Hepatocyte (in vitro differentiated cells): ENCODE measurements around the gene IL34. TPM values are rescaled to one million over a fixed set of nuclear protein-coding genes. Genes with fewer than 3 reads are reported as not detected.

Source experiments
- DNase-seq: peaks from one replicate; pipeline ENCODE4 v3.0.0-alpha.2; 2016; ENCODE audit warnings: low spot score
- H2AFZ ChIP-seq: fragments of 200-600 bp; sonication (generic); 2 replicates; pipeline ENCODE4 v1.6.0; 2016; ENCODE audit warnings: antibody characterized with exemption, mild to moderate bottlenecking
- H3K27ac ChIP-seq: fragments of 200-600 bp; sonication (generic); 2 replicates; pipeline ENCODE4 v1.5.1; 2016; ENCODE audit warnings: mild to moderate bottlenecking
- H3K27me3 ChIP-seq: fragments of 200-600 bp; sonication (generic); 2 replicates; pipeline ENCODE4 v1.6.1; 2016
- H3K36me3 ChIP-seq: fragments of 200-600 bp; sonication (generic); replicated peaks from 2 replicates; pipeline ENCODE4 v1.5.1; 2016; ENCODE audit warnings: low read depth; ENCODE audit not compliant: insufficient read depth
- H3K4me1 ChIP-seq: fragments of 200-600 bp; sonication (generic); 2 replicates; pipeline ENCODE4 v1.5.1; 2016; ENCODE audit warnings: mild to moderate bottlenecking, moderate library complexity; ENCODE audit not compliant: insufficient read depth
- H3K4me2 ChIP-seq: fragments of 200-600 bp; sonication (generic); 2 replicates; pipeline ENCODE4 v1.6.0; 2016
- H3K4me3 ChIP-seq: fragments of 200-600 bp; sonication (generic); 2 replicates; pipeline ENCODE4 v1.5.1; 2016; ENCODE audit warnings: mild to moderate bottlenecking
- H3K79me2 ChIP-seq: fragments of 200-600 bp; sonication (generic); 2 replicates; pipeline ENCODE4 v1.6.0; 2017; ENCODE audit warnings: mild to moderate bottlenecking
- H3K9me2 ChIP-seq: fragments of 200-600 bp; sonication (generic); replicated peaks from 2 replicates; pipeline ENCODE4 v1.6.0; 2017; ENCODE audit warnings: mild to moderate bottlenecking; ENCODE audit not compliant: insufficient read depth
- H3K9me3 ChIP-seq: fragments of 200-600 bp; sonication (generic); 2 replicates; pipeline ENCODE4 v1.5.1; 2016; ENCODE audit warnings: low read depth, mild to moderate bottlenecking
- H4K20me1 ChIP-seq: fragments of 200-600 bp; sonication (generic); 2 replicates; pipeline ENCODE4 v1.6.0; 2016; ENCODE audit warnings: mild to moderate bottlenecking; ENCODE audit not compliant: insufficient read depth, poor library complexity, severe bottlenecking
- EZH2 ChIP-seq: fragments of 200-600 bp; sonication (generic); IDR thresholded peaks from 2 replicates; pipeline ENCODE4 v1.6.1; 2016; ENCODE audit warnings: antibody characterized with exemption, mild to moderate bottlenecking, borderline replicate concordance
- EZH2phosphoT487 ChIP-seq: fragments of 200-600 bp; sonication (generic); IDR thresholded peaks from one replicate; pipeline ENCODE4 v1.6.1; 2018; ENCODE audit warnings: antibody characterized with exemption, mild to moderate bottlenecking, low read depth, moderate library complexity; ENCODE audit not compliant: unreplicated experiment, severe bottlenecking
- WGBS: methylation state at CpG from one replicate; pipeline ENCODE4 v1.1.6; 2016; ENCODE audit warnings: low lambda C conversion rate; ENCODE audit errors: missing lambda C conversion rate; 5-methylcytosine and 5-hydroxymethylcytosine counted together
- polyA plus RNA-seq: library from polyadenylated mRNA; unstranded; fragments of >200 nt; fragmentation: Nextera tagmentation; extraction: Ambion mirVana; gene quantifications from 2 replicates; pipeline ENCODE4 v1.2.1, GENCODE V29; 2016
- total RNA-seq: library from RNA; depleted of rRNA; stranded (reverse); fragments of >200 nt; gene quantifications from 2 replicates; pipeline ENCODE4 v1.2.3, GENCODE V29; 2014
- TF ChIP-seq, protein P1 (sequence below): fragments of 200-600 bp; sonication (generic); IDR thresholded peaks from 2 replicates; pipeline ENCODE4 v1.5.1; 2016; ENCODE audit warnings: antibody characterized with exemption, mild to moderate bottlenecking; ENCODE audit not compliant: poor library complexity

IL34 gene
- total and polyA plus RNA-seq, 2 experiments from 2014 or later: 0.48 to 2.2 TPM

DNA sequence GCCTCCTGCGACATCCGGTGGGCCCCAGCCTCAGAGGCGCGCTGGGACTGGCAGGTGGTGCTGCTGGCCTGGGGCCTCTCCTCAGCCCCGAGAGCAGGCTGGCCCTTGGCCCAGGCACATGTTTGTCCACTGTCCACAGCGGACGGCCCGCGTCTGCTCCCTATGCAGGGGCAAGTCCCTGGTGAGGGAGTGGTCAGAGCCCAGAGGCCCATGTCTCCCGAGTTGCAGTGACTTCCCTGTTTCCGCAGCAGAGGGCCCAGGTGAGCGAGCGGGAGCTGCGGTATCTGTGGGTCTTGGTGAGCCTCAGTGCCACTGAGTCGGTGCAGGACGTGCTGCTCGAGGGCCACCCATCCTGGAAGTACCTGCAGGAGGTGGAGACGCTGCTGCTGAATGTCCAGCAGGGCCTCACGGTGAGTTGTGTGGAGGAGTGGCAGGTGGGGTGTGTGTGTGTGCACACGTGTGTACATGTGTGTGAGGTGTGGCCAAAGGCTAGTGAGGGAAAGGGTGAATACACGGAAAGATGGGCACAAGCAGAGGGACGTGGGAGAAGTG, 10.4 kb downstream of the IL34 start:
- Histone ChIP-seq H2AFZ (no peak overlapping the region), H3K27me3 (no peaks in the 10 kb centered on the region), H3K4me3 (no peak overlapping the region), H4K20me1 (no peaks in the 10 kb centered on the region), H3K27ac (no peak overlapping the region), H3K4me1 (no peaks in the 10 kb centered on the region), H3K79me2 (no peaks in the 10 kb centered on the region), H3K9me3 (no peaks in the 10 kb centered on the region), H3K4me2 (no peak overlapping the region), H3K36me3 (no peaks in the 10 kb centered on the region), H3K9me2 (no peaks in the 10 kb centered on the region)
- DNase-seq: no peak
- TF ChIP-seq EZH2 (no peak), EZH2phosphoT487 (no peak)
- TF ChIP-seq, protein P1, sequence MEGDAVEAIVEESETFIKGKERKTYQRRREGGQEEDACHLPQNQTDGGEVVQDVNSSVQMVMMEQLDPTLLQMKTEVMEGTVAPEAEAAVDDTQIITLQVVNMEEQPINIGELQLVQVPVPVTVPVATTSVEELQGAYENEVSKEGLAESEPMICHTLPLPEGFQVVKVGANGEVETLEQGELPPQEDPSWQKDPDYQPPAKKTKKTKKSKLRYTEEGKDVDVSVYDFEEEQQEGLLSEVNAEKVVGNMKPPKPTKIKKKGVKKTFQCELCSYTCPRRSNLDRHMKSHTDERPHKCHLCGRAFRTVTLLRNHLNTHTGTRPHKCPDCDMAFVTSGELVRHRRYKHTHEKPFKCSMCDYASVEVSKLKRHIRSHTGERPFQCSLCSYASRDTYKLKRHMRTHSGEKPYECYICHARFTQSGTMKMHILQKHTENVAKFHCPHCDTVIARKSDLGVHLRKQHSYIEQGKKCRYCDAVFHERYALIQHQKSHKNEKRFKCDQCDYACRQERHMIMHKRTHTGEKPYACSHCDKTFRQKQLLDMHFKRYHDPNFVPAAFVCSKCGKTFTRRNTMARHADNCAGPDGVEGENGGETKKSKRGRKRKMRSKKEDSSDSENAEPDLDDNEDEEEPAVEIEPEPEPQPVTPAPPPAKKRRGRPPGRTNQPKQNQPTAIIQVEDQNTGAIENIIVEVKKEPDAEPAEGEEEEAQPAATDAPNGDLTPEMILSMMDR: no peak
- WGBS: 84% methylated on average over 22 of the region's 22 CpGs

DNA sequence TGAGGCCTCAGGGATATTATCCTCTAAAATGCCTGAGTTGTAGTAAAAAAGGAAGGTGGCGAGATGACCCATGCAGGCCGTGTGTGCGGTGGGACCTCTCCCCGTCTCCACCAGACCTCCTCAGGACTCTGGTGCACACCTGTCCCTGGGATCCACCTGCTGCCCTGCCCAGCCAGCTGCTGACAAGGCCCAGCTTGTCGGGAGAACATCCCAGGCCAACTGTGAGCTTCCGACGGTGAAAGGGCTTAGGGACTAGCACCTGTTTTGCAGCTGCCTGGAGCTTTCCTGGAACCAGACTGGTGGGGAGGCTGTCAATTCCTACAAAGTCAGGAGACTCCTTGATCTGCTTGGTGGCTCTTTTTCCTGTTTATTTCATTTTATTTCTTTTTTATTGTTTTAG, 11.6 kb downstream of the IL34 start:
- WGBS: 88% methylated on average over 7 of the region's 7 CpGs
- no peak overlapping the region for H3K27ac ChIP-seq
- no peaks in the 10 kb centered on the region for H3K79me2 ChIP-seq
- H3K4me3 ChIP-seq: no peak overlapping the region
- TF ChIP-seq EZH2phosphoT487: no peak
- TF ChIP-seq, protein P1: no peak
- no peak for TF ChIP-seq EZH2
- H2AFZ ChIP-seq: no peak overlapping the region
- no peaks in the 10 kb centered on the region for H4K20me1 ChIP-seq
- DNase-seq: no peak
- H3K9me2 ChIP-seq: no peaks in the 10 kb centered on the region
- H3K27me3 ChIP-seq: no peaks in the 10 kb centered on the region
- H3K9me3 ChIP-seq: no peaks in the 10 kb centered on the region
- H3K4me2 ChIP-seq: no peak overlapping the region
- no peaks in the 10 kb centered on the region for H3K4me1 ChIP-seq
- H3K36me3 ChIP-seq: no peaks in the 10 kb centered on the region

DNA sequence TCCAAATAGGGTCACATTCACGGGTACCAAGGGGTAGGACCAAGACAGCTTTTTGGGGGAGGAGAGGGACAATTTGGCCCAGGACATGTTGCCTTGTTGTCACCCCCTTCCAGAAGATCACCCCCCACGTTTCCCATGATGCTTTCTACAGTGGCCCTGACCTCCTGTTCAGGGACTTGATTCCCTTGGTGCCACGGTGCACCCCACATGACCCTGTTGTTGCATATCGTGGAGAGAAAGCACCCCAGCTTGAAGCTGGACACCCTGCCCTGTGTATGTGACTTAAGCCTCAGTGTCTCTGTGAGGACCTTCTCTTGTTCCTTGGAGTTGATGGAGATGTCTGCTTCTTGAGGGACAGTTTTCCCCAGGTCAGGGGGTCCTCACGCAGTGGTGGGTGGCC, 12.6 kb downstream of the IL34 start:
- H4K20me1 ChIP-seq: no peaks in the 10 kb centered on the region

DNA sequence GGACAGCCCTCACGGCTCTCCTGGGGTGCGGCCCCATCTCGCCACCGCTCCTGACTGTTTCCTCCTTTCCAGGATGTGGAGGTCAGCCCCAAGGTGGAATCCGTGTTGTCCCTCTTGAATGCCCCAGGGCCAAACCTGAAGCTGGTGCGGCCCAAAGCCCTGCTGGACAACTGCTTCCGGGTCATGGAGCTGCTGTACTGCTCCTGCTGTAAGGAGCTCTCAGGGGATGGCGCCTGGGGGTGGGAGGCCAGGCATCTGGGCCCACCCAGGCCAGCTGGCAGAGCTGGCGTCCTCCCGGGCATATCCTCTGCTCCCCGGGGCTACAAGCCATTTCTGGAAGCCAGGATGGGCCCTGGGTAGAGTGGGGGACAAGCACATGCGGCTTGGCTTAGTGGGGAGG, 13.2 kb downstream of the IL34 start:
- Histone ChIP-seq H3K79me2 (no peaks in the 10 kb centered on the region), H3K9me2 (no peaks in the 10 kb centered on the region), H3K9me3 (no peaks in the 10 kb centered on the region), H3K36me3 (no peaks in the 10 kb centered on the region), H3K27ac (no peak overlapping the region), H2AFZ (no peak overlapping the region), H3K27me3 (no peaks in the 10 kb centered on the region), H3K4me3 (no peak overlapping the region), H4K20me1 (no peaks in the 10 kb centered on the region), H3K4me2 (no peak overlapping the region), H3K4me1 (no peaks in the 10 kb centered on the region)
- DNase-seq: no peak
- 95% methylated on average over 12 of the region's 12 CpGs for WGBS
- no peak for TF ChIP-seq EZH2
- TF ChIP-seq, protein P1: no peak
- no peak for TF ChIP-seq EZH2phosphoT487

More for the DNA sequence above, 12.6 kb downstream of the IL34 start:
- no peaks in the 10 kb centered on the region for H3K79me2 ChIP-seq
- no peak overlapping the region for H3K27ac ChIP-seq
- TF ChIP-seq EZH2 (no peak), EZH2phosphoT487 (no peak)
- 88% methylated on average over 5 of the region's 5 CpGs for WGBS
- no peaks in the 10 kb centered on the region for H3K4me1 ChIP-seq
- DNase-seq: no peak
- H3K9me2 ChIP-seq: no peaks in the 10 kb centered on the region
- no peak overlapping the region for H3K4me3 ChIP-seq
- H3K4me2 ChIP-seq: no peak overlapping the region
- no peaks in the 10 kb centered on the region for H3K36me3 ChIP-seq
- no peak overlapping the region for H2AFZ ChIP-seq
- no peaks in the 10 kb centered on the region for H3K27me3 ChIP-seq
- no peaks in the 10 kb centered on the region for H3K9me3 ChIP-seq
